ENCODE measurements around the gene WSCD1. TPM values are rescaled to one million over a fixed set of nuclear protein-coding genes. Genes with fewer than 3 reads are reported as not detected.

WSCD1 gene
- total RNA-seq, 6 experiments from 2014 or later = 1.3 to 4.6 (median 1.6) TPM

DNA sequence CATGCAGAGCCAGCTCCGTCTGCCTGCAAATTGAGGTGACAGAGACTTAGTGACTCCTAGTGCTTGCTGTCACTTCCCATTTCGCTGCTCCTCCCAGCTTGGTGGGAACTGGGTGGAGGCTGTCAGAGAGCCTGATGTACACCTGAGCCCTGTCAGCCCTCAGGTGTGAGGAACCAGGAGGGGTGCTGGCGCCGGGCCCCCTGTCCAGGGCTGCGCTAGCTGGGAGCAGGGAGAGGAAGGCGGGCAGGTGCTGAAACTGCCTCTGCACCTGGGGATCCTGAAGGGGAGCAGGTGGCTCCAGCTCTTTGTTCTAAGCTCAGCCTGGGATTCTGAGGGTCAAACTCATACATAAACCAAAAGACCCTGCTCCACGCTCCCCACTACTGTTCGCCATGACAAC, 10.8 kb upstream of the WSCD1 start:
- TF ChIP-seq POLR2A (IDR thresholded peaks at IDR 0.05) = no peak
- TF ChIP-seq, protein P1, sequence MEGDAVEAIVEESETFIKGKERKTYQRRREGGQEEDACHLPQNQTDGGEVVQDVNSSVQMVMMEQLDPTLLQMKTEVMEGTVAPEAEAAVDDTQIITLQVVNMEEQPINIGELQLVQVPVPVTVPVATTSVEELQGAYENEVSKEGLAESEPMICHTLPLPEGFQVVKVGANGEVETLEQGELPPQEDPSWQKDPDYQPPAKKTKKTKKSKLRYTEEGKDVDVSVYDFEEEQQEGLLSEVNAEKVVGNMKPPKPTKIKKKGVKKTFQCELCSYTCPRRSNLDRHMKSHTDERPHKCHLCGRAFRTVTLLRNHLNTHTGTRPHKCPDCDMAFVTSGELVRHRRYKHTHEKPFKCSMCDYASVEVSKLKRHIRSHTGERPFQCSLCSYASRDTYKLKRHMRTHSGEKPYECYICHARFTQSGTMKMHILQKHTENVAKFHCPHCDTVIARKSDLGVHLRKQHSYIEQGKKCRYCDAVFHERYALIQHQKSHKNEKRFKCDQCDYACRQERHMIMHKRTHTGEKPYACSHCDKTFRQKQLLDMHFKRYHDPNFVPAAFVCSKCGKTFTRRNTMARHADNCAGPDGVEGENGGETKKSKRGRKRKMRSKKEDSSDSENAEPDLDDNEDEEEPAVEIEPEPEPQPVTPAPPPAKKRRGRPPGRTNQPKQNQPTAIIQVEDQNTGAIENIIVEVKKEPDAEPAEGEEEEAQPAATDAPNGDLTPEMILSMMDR (IDR thresholded peaks at IDR 0.05) = no peak
- DNase-seq (no peak), ATAC-seq (no peak)
- no peak overlapping the region for H3K4me3 ChIP-seq
- H3K4me1 ChIP-seq = no peaks in the 10 kb centered on the region
- 60% methylated on average over 1 of the region's 8 CpGs for WGBS (ENCODE audit: insufficient coverage, low coverage, low lambda C conversion rate, missing lambda C conversion rate)
- intact Hi-C loops (cut with DNase I) = no loop called here
- no peaks in the 10 kb centered on the region for H3K27me3 ChIP-seq
- no peak overlapping the region for H3K27ac ChIP-seq
- H3K9me3 ChIP-seq = no peaks in the 10 kb centered on the region
- H3K36me3 ChIP-seq = no peaks in the 10 kb centered on the region

GRCh38 chr17:6061290-6061689, 8.9 kb upstream of the WSCD1 start:
- DNase-seq (no peak), ATAC-seq (no peak)
- WGBS (ENCODE audit: insufficient coverage, low coverage, low lambda C conversion rate, missing lambda C conversion rate) = 40% methylated on average over 1 of the region's 5 CpGs
- H3K4me3 ChIP-seq = no peak overlapping the region
- no peaks in the 10 kb centered on the region for H3K9me3 ChIP-seq
- intact Hi-C loops (cut with DNase I) = no loop called here
- no peaks in the 10 kb centered on the region for H3K36me3 ChIP-seq
- no peaks in the 10 kb centered on the region for H3K4me1 ChIP-seq
- TF ChIP-seq, protein P1 (IDR thresholded peaks at IDR 0.05) = no peak
- TF ChIP-seq POLR2A (IDR thresholded peaks at IDR 0.05) = no peak
- H3K27ac ChIP-seq = no peak overlapping the region
- no peaks in the 10 kb centered on the region for H3K27me3 ChIP-seq

GRCh38 chr17:6064868-6065267, 5.3 kb upstream of the WSCD1 start:
- Histone ChIP-seq H3K4me1 (no peaks in the 10 kb centered on the region), H3K9me3 (no peaks in the 10 kb centered on the region), H3K36me3 (no peaks in the 10 kb centered on the region), H3K27ac (no peak overlapping the region), H3K27me3 (no peaks in the 10 kb centered on the region), H3K4me3 (no peak overlapping the region)
- intact Hi-C loops (cut with DNase I) = no loop called here
- ATAC-seq (no peak), DNase-seq (no peak)
- TF ChIP-seq POLR2A (IDR thresholded peaks at IDR 0.05) = no peak
- TF ChIP-seq, protein P1 (IDR thresholded peaks at IDR 0.05) = no peak
- 53% methylated on average over 5 of the region's 6 CpGs for WGBS (ENCODE audit: insufficient coverage, low coverage, low lambda C conversion rate, missing lambda C conversion rate)

GRCh38 chr17:6065351-6065750, 4.8 kb upstream of the WSCD1 start:
- Histone ChIP-seq H3K27me3 (no peaks in the 10 kb centered on the region), H3K36me3 (no peaks in the 10 kb centered on the region), H3K27ac (no peak overlapping the region), H3K4me1 (no peaks in the 10 kb centered on the region), H3K9me3 (no peaks in the 10 kb centered on the region), H3K4me3 (no peak overlapping the region)
- intact Hi-C loops (cut with DNase I) = no loop called here
- ATAC-seq = no peak
- WGBS (ENCODE audit: insufficient coverage, low coverage, low lambda C conversion rate, missing lambda C conversion rate) = 58% methylated on average over 5 of the region's 7 CpGs
- TF ChIP-seq POLR2A (IDR thresholded peaks at IDR 0.05) = no peak
- TF ChIP-seq, protein P1 (IDR thresholded peaks at IDR 0.05) = no peak
- DNase-seq = no peak
